ENCODE measurements around the gene ACSL6. TPM values are rescaled to one million over a fixed set of nuclear protein-coding genes. Genes with fewer than 3 reads are reported as not detected.

ACSL6 gene
- total and polyA plus RNA-seq, 2 donors (not counting 1 experiment from before 2014, with no cell fraction given) = 0.03 to 0.62 TPM

DNA sequence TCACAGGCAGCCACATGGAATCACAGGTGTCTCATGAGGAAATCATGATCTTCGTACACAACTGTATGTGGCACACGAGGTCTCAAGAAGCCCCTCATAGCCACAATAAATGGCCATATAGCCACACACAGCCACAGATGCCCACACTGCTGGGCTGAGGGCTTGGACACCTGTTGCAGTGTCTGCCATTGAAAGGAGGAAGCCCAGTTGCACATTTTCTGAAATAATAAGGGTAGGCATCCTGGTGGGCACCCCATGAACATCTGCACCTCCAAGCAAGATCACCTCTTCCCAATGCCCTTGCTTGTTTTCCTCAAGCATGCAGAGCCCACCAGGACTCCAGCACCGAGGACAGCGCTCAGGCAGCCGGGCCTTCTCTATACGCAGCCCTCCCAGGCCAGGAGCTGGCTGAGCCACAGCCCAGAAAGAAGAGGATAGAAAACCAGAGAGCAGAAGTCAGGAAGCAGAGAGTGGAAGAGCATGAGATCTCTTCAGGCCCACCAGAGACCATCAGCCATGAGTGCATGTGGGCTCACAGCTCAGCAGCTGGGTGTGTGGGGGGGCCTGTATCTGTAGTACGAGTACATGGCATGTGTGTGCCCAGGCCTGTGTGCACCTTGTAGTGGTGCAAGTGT, 1.0 kb upstream of the ACSL6 start:
- H3K4me1 Mint-ChIP-seq = peaks cover 14% of the 10 kb centered on the region
- no peak for ATAC-seq (ENCODE audit: low read depth)
- Histone ChIP-seq H3K9me3 (ENCODE audit: control extremely low read depth in 1 of 3, control insufficient read depth in 2 of 3, insufficient read depth in 1 of 3, low read length in 2 of 3) (peaks cover 0 to 9% (median 0%) of the 10 kb centered on the region in 3 donors), H3K4me3 (ENCODE audit: control extremely low read depth in 1 of 5, extremely low read depth in 1 of 5, insufficient read depth in 1 of 5, low read depth in 2 of 5, low read length in 4 of 5) (no peak overlapping the region), H2AFZ (ENCODE audit: insufficient read depth, low read depth, low read length, poor library complexity, severe bottlenecking) (peak overlapping the region; percentile 60), H4K20me1 (ENCODE audit: control insufficient read depth, insufficient read depth, low read length, poor library complexity, severe bottlenecking) (no peaks in the 10 kb centered on the region), H3K27ac (ENCODE audit: low read length in 2 of 2) (no peak overlapping the region), H3K27me3 (replicated peaks in 1 of 4; ENCODE audit: control extremely low read depth in 1 of 4, control insufficient read depth in 3 of 4, insufficient read depth in 4 of 4, low read length in 3 of 4) (peaks cover 0 to 55% (median 19%) of the 10 kb centered on the region in 4 experiments), H3K36me3 (replicated peaks in 1 of 2; ENCODE audit: control extremely low read depth in 1 of 2, control insufficient read depth in 1 of 2, extremely low read depth in 1 of 2, insufficient read depth in 2 of 2, low read length in 1 of 2) (no peaks in the 10 kb centered on the region), H3K79me2 (ENCODE audit: control insufficient read depth, insufficient read depth, low read length) (no peaks in the 10 kb centered on the region), H3K4me2 (replicated peaks; ENCODE audit: low read depth, low read length, poor library complexity, severe bottlenecking) (peak overlapping the region; percentile 96), H3K9ac (ENCODE audit: low read length) (peak overlapping the region; percentile 65), H3K4me1 (ENCODE audit: control insufficient read depth in 2 of 2, insufficient read depth in 2 of 2, low read length in 2 of 2) (peaks cover 12 to 16% of the 10 kb centered on the region in 2 donors)
- TF ChIP-seq, protein P1, sequence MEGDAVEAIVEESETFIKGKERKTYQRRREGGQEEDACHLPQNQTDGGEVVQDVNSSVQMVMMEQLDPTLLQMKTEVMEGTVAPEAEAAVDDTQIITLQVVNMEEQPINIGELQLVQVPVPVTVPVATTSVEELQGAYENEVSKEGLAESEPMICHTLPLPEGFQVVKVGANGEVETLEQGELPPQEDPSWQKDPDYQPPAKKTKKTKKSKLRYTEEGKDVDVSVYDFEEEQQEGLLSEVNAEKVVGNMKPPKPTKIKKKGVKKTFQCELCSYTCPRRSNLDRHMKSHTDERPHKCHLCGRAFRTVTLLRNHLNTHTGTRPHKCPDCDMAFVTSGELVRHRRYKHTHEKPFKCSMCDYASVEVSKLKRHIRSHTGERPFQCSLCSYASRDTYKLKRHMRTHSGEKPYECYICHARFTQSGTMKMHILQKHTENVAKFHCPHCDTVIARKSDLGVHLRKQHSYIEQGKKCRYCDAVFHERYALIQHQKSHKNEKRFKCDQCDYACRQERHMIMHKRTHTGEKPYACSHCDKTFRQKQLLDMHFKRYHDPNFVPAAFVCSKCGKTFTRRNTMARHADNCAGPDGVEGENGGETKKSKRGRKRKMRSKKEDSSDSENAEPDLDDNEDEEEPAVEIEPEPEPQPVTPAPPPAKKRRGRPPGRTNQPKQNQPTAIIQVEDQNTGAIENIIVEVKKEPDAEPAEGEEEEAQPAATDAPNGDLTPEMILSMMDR (IDR thresholded peaks at IDR 0.05) = no peak
- no peak for TF ChIP-seq EZH2 (IDR thresholded peaks at IDR 0.05; ENCODE audit: borderline replicate concordance, insufficient read depth, low read depth, low read length, poor library complexity, severe bottlenecking)
- peaks cover 72% of the 10 kb centered on the region for H3K27me3 Mint-ChIP-seq
- H3K27ac Mint-ChIP-seq = no peak overlapping the region
- POLR2A ChIA-PET = no interaction called here
- 35% methylated on average over 6 of the region's 7 CpGs for WGBS (ENCODE audit: insufficient coverage)
- CTCF ChIA-PET = interaction anchor here (1.0 to 1.6 kb wide), 2 partner anchors 51 to 423 kb away, joined by 3 to 6 read pairs; no protein-coding TSS in a partner anchor
- DNase-seq = peak; percentile 27
- no peaks in the 10 kb centered on the region for H3K9me3 Mint-ChIP-seq (ENCODE audit: insufficient read depth)
- intact Hi-C loops (cut with micrococcal nuclease) = no loop called here
- peak overlapping the region; percentile 81 for H3K4me3 Mint-ChIP-seq

DNA sequence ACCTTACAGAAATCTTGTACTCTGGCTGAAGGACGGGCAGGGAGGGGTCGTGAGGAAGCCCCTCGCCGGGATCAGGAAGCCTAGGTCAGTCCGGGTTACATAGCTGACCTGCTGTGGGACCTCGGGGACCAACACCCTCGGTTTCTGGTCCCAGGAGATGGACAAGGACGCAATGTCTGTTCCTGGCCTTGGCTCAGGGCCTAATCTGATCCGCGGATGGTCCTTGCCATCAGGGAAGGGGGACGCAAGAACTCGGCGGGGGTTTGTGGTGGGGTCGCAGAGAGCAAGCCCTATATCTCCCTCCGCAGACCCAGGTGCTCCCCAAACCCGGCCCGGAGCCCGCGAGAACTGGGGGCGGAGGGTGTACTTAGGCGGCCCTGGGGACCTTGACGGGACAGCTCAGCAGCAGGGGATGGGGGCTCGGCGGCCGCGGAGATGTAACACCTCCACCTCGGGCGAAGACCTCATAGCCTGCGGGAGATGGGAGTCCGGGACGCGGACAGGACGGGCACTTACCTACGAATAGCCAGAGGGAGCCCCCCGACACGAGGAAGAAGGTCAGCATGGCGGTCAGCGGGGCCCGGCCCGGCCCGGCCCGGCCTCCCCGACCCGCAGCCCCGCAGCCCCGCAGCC, 353 bp downstream of the ACSL6 start:
- H3K27me3 Mint-ChIP-seq = peaks cover 58% of the 10 kb centered on the region
- ChIA-PET CTCF (interaction anchor here (0.6 to 7.6 kb wide), 2 partner anchors 421 to 445 kb away, joined by 3 to 405 read pairs; no protein-coding TSS in a partner anchor), POLR2A (no interaction called here)
- no peaks in the 10 kb centered on the region for H3K9me3 Mint-ChIP-seq (ENCODE audit: insufficient read depth)
- WGBS (ENCODE audit: insufficient coverage) = 18% methylated on average over 44 of the region's 46 CpGs
- no peak overlapping the region for H3K27ac ChIP-seq (ENCODE audit: low read length in 2 of 2)
- H3K4me2 ChIP-seq (replicated peaks; ENCODE audit: low read depth, low read length, poor library complexity, severe bottlenecking) = peak overlapping the region; percentile 96
- intact Hi-C loops (cut with micrococcal nuclease) = no loop called here
- no peak overlapping the region for H3K27ac Mint-ChIP-seq
- H3K27me3 ChIP-seq (replicated peaks in 1 of 4; ENCODE audit: control extremely low read depth in 1 of 4, control insufficient read depth in 3 of 4, insufficient read depth in 4 of 4, low read length in 3 of 4) = peaks cover 0 to 48% (median 18%) of the 10 kb centered on the region in 4 experiments
- H3K9me3 ChIP-seq (ENCODE audit: control extremely low read depth in 1 of 3, control insufficient read depth in 2 of 3, insufficient read depth in 1 of 3, low read length in 2 of 3) = peaks cover 0 to 9% (median 0%) of the 10 kb centered on the region in 3 donors
- peak overlapping the region; percentile 83 for H3K4me3 Mint-ChIP-seq
- H2AFZ ChIP-seq (ENCODE audit: insufficient read depth, low read depth, low read length, poor library complexity, severe bottlenecking) = peak overlapping the region; percentile 60
- H4K20me1 ChIP-seq (ENCODE audit: control insufficient read depth, insufficient read depth, low read length, poor library complexity, severe bottlenecking) = no peaks in the 10 kb centered on the region
- no peaks in the 10 kb centered on the region for H3K79me2 ChIP-seq (ENCODE audit: control insufficient read depth, insufficient read depth, low read length)
- DNase-seq (no peak), ATAC-seq (ENCODE audit: low read depth) (no peak)
- TF ChIP-seq EZH2 (IDR thresholded peaks at IDR 0.05; ENCODE audit: borderline replicate concordance, insufficient read depth, low read depth, low read length, poor library complexity, severe bottlenecking) = no peak
- TF ChIP-seq, protein P1 (IDR thresholded peaks at IDR 0.05) = no peak
- H3K9ac ChIP-seq (ENCODE audit: low read length) = peak overlapping the region; percentile 65
- H3K4me1 Mint-ChIP-seq = peaks cover 14% of the 10 kb centered on the region
- H3K36me3 ChIP-seq (replicated peaks in 1 of 2; ENCODE audit: control extremely low read depth in 1 of 2, control insufficient read depth in 1 of 2, extremely low read depth in 1 of 2, insufficient read depth in 2 of 2, low read length in 1 of 2) = no peaks in the 10 kb centered on the region
- H3K4me3 ChIP-seq (ENCODE audit: control extremely low read depth in 1 of 5, extremely low read depth in 1 of 5, insufficient read depth in 1 of 5, low read depth in 2 of 5, low read length in 4 of 5) = peak overlapping the region in 3 of 5 experiments; percentile 47 to 63 (median 60)
- H3K4me1 ChIP-seq (ENCODE audit: control insufficient read depth in 2 of 2, insufficient read depth in 2 of 2, low read length in 2 of 2) = peaks cover 12% of the 10 kb centered on the region in 2 donors
